Activated T-helper 9 cell treated with anti-CD3 and anti-CD28 coated beads, Interleukin-2, amount 50 U/mL, for 16 hours (primary cell): ENCODE measurements around the gene BAG3.
"Not testable (repeated sequence)": the region's sequence is repeated elsewhere in the genome, so short reads cannot be mapped to it uniquely, and the experiment has no call there.

Experiments
- DNase-seq: peaks from one replicate; pipeline ENCODE4 v3.0.0-alpha.2; 2020; ENCODE audit warnings: low read depth

The BAG3 gene

GRCh38 chr10:119640875-119641526 is 10.2 kb upstream of the BAG3 start:
- no peak for DNase-seq

- DNase-seq = no peak
These were observed 8.5 kb upstream of the BAG3 start for GRCh38 chr10:119642556-119643111.

DNA sequence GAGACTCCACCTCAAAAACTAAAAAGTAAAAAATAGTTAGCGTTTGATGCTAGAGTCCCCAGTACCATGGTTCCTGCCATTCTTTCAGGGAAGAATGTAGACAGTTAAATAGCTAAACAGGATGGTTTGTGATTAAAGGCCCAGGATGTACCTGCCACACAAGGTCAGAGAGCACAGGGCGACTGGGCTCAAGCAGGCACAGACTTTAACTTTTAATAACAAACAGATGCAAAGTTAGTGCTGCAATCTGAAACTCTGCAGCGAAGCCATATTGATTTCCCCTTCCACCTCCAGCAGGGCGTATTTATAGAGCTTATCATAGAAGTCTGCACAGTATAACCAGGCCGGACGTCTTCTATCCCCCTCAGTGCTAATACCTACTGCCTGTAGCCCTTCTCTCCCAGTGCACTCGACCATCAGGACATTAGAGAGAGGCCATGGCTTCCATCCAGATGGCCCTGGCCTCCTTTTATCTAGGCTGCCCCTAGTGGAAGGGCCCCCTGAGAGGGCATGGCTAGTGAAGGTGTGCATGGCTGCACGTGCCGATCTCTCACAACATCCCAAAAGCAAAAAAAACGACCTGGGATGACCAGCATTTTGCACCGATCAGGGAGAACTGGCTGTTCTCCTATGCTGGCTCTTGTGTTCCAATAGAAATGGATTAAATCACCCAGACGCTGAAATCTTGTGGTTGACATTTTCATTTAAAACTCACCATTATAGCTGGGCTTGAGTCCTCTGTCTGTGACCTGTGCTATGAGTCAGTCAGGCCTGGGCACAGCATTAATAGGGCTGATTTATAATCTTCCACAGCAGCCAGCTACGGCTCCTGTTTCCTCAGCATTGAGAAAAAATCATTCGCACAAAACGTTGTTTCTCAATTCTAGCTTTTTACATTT is 7.6 kb upstream of the BAG3 start:
- no peak for DNase-seq

- DNase-seq = no peak
These were observed 6.9 kb upstream of the BAG3 start for GRCh38 chr10:119644205-119644814.

DNA sequence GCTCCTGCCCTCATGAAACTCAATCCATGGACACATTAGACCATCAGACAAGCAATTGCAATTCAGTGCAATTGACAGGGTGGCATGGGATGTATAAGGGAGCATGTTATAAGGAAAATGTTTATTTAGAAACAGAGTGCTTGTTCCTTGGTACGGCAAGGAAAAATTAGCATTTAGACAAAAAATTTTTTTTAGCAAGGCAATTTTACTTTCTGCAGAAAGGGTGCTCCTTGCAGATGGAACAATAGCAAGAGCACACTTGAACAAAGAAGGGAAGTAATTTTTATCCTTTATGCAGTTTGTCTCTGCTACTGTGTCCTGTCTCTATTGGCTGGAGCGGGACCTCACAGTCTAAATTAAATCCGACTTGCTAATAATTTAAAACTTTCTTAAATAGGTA is 6.2 kb upstream of the BAG3 start:
- no peak for DNase-seq

DNA sequence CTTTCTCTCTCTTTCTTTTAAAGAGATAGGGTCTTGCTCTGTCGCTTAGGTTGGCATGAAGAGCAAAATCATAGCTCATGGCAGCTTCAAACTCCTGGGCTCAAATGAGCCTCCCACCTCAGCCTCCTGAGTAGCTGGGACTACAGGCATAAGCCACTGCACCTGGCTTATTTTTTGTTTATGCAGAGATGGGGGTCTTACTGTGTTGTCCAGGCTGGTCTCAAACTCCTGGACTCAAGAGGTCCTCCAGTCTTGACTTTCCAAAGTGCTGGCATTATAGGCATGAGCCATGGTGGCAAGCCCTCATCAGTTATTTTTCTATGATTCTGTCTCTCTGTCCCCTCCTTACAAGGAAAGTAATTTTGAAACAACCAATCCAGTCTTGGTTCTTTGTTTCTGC is 1.1 kb upstream of the BAG3 start:
- no peak for DNase-seq

DNA sequence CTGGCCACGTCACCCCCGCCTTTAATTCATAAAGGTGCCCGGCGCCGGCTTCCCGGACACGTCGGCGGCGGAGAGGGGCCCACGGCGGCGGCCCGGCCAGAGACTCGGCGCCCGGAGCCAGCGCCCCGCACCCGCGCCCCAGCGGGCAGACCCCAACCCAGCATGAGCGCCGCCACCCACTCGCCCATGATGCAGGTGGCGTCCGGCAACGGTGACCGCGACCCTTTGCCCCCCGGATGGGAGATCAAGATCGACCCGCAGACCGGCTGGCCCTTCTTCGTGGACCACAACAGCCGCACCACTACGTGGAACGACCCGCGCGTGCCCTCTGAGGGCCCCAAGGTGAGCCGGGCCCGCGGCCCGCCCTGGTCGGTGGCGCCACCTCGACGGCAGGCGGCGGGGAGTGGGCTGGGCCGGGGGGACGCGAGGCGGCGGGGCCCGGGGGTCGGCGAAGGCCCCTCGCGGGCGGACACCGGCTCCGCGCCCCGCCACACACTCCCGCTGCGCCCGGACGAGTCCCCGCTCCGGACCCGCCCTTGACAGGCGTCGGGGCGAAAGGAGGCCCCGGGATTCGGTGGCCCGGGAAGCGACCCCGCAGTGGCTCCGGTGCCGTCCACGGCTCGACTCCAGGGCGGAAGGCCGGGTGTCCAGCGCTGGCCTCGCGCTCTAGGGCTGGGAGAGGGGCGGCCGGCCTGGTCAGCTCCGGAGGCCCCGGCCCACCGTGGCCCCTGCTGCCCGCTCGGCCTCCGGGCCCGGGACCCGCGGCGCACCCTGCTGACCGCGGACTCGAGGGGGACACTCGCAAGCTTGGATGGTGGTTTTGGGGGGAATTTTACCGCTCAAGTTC is 557 bp downstream of the BAG3 start:
- peak; percentile 4 for DNase-seq

DNA sequence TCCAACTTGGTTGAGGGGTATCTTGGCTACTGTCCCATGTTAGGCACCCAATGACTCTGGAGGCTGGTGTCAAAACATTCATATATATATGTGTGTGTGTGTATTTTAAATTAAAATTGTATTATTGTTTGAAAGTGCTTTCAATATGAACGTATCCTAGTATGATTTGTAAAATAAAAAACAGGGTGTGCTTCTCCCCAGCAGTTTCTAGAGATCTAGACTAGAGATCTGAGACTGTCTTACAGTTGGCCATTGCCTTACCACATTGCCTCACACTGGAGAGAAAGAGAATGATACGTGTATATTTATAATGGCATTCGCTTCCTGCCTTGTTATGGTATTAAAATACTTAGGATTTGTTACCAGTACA is 1.2 kb downstream of the BAG3 start:
- no peak for DNase-seq

DNA sequence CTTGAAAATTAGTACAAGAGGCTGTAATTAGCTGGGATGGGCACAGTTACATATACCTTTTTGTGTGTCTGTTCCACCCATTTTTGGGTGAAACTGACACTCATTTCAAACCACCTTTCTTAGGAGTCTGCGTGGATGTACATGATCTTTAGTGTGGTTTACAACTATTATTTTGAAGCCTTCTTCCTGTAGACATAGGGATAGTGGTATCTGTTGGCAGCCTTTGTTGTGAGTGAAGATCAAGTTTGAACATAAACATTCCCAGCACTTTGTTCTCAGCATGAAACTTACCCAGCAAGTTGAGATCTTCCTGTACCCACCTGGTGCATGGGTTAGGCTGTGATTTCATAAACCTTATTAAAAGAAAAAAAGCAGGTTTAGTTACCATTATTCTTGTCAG is 2.0 kb downstream of the BAG3 start:
- no peak for DNase-seq

DNA sequence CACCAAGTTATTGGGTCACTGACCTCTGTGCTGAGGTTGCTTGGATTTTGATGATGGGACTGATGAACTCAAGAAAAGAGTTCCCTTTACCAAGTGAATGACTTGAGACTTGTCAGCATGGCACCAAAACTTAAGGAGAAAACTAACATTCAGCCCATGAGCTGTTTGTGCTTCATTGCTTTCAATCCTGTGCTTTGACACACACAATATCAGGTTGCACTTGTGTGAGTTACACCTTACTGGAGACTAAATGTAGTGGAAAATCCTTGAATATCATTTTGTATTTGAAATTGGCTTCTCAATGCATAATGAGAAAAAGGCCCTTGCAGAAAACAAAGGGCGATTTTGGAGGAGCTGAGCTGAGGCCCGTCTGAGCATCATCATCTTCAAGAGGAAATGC is 2.7 kb downstream of the BAG3 start:
- DNase-seq = no peak

DNA sequence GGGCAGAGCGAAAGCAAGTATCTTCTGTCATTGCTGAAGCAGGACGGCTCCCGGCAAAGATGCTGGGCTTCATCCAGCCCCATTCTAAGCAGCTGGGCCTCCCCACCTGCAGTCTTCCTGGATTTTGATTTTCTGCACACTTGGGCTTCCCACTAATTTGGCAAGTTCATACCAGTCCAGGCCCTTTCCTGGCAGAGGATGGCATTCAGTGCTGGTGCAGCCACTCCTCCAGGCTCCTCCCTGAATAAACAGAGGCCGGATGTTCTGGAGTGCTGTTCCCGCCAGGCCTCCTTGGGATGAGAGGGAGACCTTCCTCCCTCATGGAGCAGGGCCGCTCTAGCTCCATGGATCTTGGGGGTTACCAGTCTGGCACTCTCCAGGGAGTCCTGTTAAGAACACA is 3.4 kb downstream of the BAG3 start:
- no peak for DNase-seq

DNA sequence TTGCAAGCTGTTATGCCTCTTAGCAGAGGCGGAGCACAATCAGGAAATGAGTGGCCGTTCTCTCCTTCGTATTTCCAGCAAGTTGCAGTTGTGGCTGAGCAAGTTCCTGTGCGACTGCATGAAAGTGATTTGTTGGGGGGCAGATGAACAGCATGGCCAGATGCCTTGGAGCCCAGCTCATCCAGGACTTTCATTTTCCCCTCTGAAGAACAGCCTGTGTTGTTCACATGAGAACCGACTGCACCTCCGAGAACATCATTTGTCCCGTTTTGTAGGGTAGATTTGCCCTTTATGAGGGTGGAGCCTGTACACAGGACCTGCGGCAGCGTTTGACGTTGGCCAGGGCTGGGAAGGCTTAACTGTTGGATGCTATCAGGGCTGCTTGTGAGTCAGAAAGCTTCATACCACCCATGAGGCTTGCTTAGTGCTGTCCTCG is 4.4 kb downstream of the BAG3 start:
- DNase-seq = peak; percentile 33

GRCh38 chr10:119656760-119657159 is 5.6 kb downstream of the BAG3 start:
- no peak for DNase-seq

GRCh38 chr10:119657725-119658124 is 6.5 kb downstream of the BAG3 start:
- DNase-seq = no peak

- DNase-seq = no peak
These were observed 7.1 kb downstream of the BAG3 start for GRCh38 chr10:119658274-119658673.

DNA sequence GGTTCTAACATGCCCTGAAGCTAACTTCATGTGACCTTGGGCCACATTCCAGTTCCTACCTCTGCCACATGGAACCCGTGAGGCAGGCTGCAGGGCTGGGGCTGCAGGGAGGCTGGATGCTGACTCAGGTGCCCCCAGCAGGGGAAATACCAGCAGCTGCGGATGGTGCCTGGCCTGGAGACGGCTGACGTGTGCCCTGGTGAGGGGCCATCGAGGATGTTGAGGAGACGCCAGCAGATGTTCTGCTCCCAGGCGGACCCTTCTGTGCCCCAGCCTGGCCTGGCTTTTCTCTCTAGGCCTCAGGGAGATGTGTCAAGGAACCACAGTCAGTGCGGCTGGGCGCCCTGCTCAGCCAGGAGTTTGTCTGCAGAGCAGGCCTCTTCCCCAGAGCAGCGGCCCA is 8.8 kb downstream of the BAG3 start:
- no peak for DNase-seq

GRCh38 chr10:119662076-119662605 is 11.0 kb downstream of the BAG3 start:
- not testable (repeated sequence) for DNase-seq

GRCh38 chr10:119663866-119664698 is 12.9 kb downstream of the BAG3 start:
- DNase-seq = no peak

GRCh38 chr10:119665901-119666708 is 14.9 kb downstream of the BAG3 start:
- DNase-seq = no peak

- DNase-seq = no peak
These were observed 15.5 kb downstream of the BAG3 start for GRCh38 chr10:119666709-119667004.
